Ascending aorta (tissue), 2 donors: ENCODE measurements around the gene NKIRAS1. TPM values are rescaled to one million over a fixed set of nuclear protein-coding genes. Genes with fewer than 3 reads are reported as not detected.
"Not testable (repeated sequence)": the region's sequence is repeated elsewhere in the genome, so short reads cannot be mapped to it uniquely, and the experiment has no call there.

Experiments used
- DNase-seq, 2 donors: peaks; one replicate each; pipeline ENCODE4 v3.0.0-alpha.2; 2019; ENCODE audit warnings: low spot score in 2 of 2
- H3K27ac ChIP-seq, 2 donors: fragments of 200-600 bp; sonication (generic); one replicate each; pipeline ENCODE4 v1.5.1; 2016 to 2017; ENCODE audit warnings: mild to moderate bottlenecking in 1 of 2
- H3K27me3 ChIP-seq: fragments of 200-600 bp; sonication (generic); one replicate; pipeline ENCODE4 v1.5.1; 2017
- H3K36me3 ChIP-seq, 2 donors: fragments of 200-600 bp; sonication (generic); one replicate each; pipeline ENCODE4 v1.5.1; 2016
- H3K4me1 ChIP-seq, 2 donors: fragments of 200-600 bp; sonication (generic); one replicate each; pipeline ENCODE4 v1.5.1; 2016 to 2017; ENCODE audit warnings: mild to moderate bottlenecking in 1 of 2
- H3K4me3 ChIP-seq, 2 donors: fragments of 200-600 bp; sonication (generic); one replicate each; pipeline ENCODE4 v1.5.1; 2016 to 2017; ENCODE audit warnings: mild to moderate bottlenecking in 1 of 2
- H3K9me3 ChIP-seq, 2 donors: fragments of 200-600 bp; sonication (generic); one replicate each; pipeline ENCODE4 v1.5.1; 2016
- CTCF ChIP-seq, 3 experiments: fragments of 200-600 bp in 2 of 3; fragments of 450-650 bp in 1 of 3; sonication (generic) in 2 of 3; IDR thresholded peaks; one replicate each; pipeline ENCODE4 v1.5.1; 2016 to 2019; ENCODE audit warnings: antibody characterized with exemption in 3 of 3, mild to moderate bottlenecking in 1 of 3, moderate library complexity in 1 of 3
- intact Hi-C: fragments of 100-400 bp; cut with DNase I; formaldehyde crosslinking; loops from one replicate; pipeline ENCODE4 v1.15.1; 2023
- total RNA-seq: library from RNA; depleted of rRNA; stranded (reverse); fragments of >200 nt; gene quantifications from one replicate; pipeline ENCODE4 v1.1.0, GENCODE V29; 2016

NKIRAS1 gene
- total RNA-seq, 1 donor from 2014 or later, result 8.7 TPM

GRCh38 chr3:23888617-23889228, 28.1 kb downstream of the NKIRAS1 start:
- H3K9me3 ChIP-seq, result no peaks in the 10 kb centered on the region
- no peak overlapping the region for H3K4me3 ChIP-seq
- intact Hi-C loops, result loop anchor here (5.0 kb wide), 1 partner anchor 794 kb away; no protein-coding TSS in a partner anchor
- no peak for DNase-seq
- peaks cover 0 to 12% of the 10 kb centered on the region in 2 donors for H3K36me3 ChIP-seq
- H3K27me3 ChIP-seq, result no peaks in the 10 kb centered on the region
- no peak overlapping the region for H3K27ac ChIP-seq
- no peaks in the 10 kb centered on the region for H3K4me1 ChIP-seq
- peak; percentile 74 to 79 (median 78) for TF ChIP-seq CTCF (IDR thresholded peaks at IDR 0.05)

GRCh38 chr3:23886311-23886710, 30.5 kb downstream of the NKIRAS1 start:
- H3K27me3 ChIP-seq, result no peaks in the 10 kb centered on the region
- H3K36me3 ChIP-seq, result peaks cover 3 to 16% of the 10 kb centered on the region in 2 donors
- H3K4me3 ChIP-seq, result no peak overlapping the region
- H3K4me1 ChIP-seq, result no peaks in the 10 kb centered on the region
- no peak for DNase-seq
- no peak overlapping the region for H3K27ac ChIP-seq
- H3K9me3 ChIP-seq, result no peaks in the 10 kb centered on the region
- intact Hi-C loops, result loop anchor here (5.0 kb wide), 1 partner anchor 796 kb away; no protein-coding TSS in a partner anchor
- no peak for TF ChIP-seq CTCF (IDR thresholded peaks at IDR 0.05)

GRCh38 chr3:23885210-23885609, 31.6 kb downstream of the NKIRAS1 start:
- Histone ChIP-seq H3K9me3 (no peaks in the 10 kb centered on the region), H3K4me3 (no peak overlapping the region), H3K27me3 (no peaks in the 10 kb centered on the region), H3K27ac (no peak overlapping the region), H3K4me1 (no peaks in the 10 kb centered on the region), H3K36me3 (peaks cover 3 to 13% of the 10 kb centered on the region in 2 donors)
- intact Hi-C loops, result loop anchor here (5.0 kb wide), 1 partner anchor 797 kb away; no protein-coding TSS in a partner anchor
- no peak for TF ChIP-seq CTCF (IDR thresholded peaks at IDR 0.05)
- DNase-seq, result no peak

- Histone ChIP-seq H3K4me3 (no peak overlapping the region), H3K36me3 (peaks cover 3 to 7% of the 10 kb centered on the region in 2 donors)
- intact Hi-C loops, result no loop called here
Observed at GRCh38 chr3:23884481-23884880, 32.3 kb downstream of the NKIRAS1 start.

GRCh38 chr3:23882487-23882918, 34.3 kb downstream of the NKIRAS1 start:
- intact Hi-C loops, result no loop called here

More at GRCh38 chr3:23884481-23884880, 32.3 kb downstream of the NKIRAS1 start:
- Histone ChIP-seq H3K27me3 (no peaks in the 10 kb centered on the region), H3K4me1 (no peaks in the 10 kb centered on the region), H3K9me3 (no peaks in the 10 kb centered on the region), H3K27ac (no peak overlapping the region)
- TF ChIP-seq CTCF (IDR thresholded peaks at IDR 0.05), result peak in 1 of 3 experiments; percentile 15
- DNase-seq, result no peak

GRCh38 chr3:23881993-23882392, 34.8 kb downstream of the NKIRAS1 start:
- H3K4me3 ChIP-seq, H3K27ac ChIP-seq, intact Hi-C loops, DNase-seq, H3K36me3 ChIP-seq, H3K27me3 ChIP-seq, H3K4me1 ChIP-seq, H3K9me3 ChIP-seq: not testable (repeated sequence)

More at GRCh38 chr3:23882487-23882918, 34.3 kb downstream of the NKIRAS1 start:
- TF ChIP-seq CTCF (IDR thresholded peaks at IDR 0.05), result no peak
- Histone ChIP-seq H3K27me3 (no peaks in the 10 kb centered on the region), H3K4me1 (peaks cover 0 to 2% of the 10 kb centered on the region in 2 donors), H3K9me3 (no peaks in the 10 kb centered on the region), H3K4me3 (no peak overlapping the region), H3K27ac (no peak overlapping the region), H3K36me3 (peaks cover 3 to 7% of the 10 kb centered on the region in 2 donors)
- no peak for DNase-seq
